ENCODE results near the gene SETX. TPM values are rescaled to one million over a fixed set of nuclear protein-coding genes. Genes with fewer than 3 reads are reported as not detected.

Gene SETX
- total and polyA plus RNA-seq, 5 experiments from 2014 or later = 21.4 to 84.8 (median 29.1) TPM

GRCh38 chr9:132218208-132218607 lies 136.6 kb downstream of the SETX start:
- POLR2A ChIA-PET = no interaction called here
- H3K9me3 Mint-ChIP-seq = no peaks in the 10 kb centered on the region
- H3K27me3 Mint-ChIP-seq = peaks cover 0 to 12% (median 1%) of the 10 kb centered on the region in 5 donors
- H3K4me3 Mint-ChIP-seq = no peak overlapping the region
- no peak for DNase-seq
- no peak overlapping the region for H3K27ac Mint-ChIP-seq
- H3K4me1 Mint-ChIP-seq = peaks cover 0 to 2% (median 0%) of the 10 kb centered on the region in 4 donors
- ATAC-seq = no peak
- no peaks in the 10 kb centered on the region for H3K36me3 Mint-ChIP-seq

- no peak overlapping the region for H3K27ac Mint-ChIP-seq
- POLR2A ChIA-PET = no interaction called here
These were observed 137.7 kb downstream of the SETX start for GRCh38 chr9:132216861-132217619.

GRCh38 chr9:132214027-132214622 lies 140.7 kb downstream of the SETX start:
- no peak overlapping the region for H3K4me3 Mint-ChIP-seq
- H3K27ac Mint-ChIP-seq = peak overlapping the region in 1 of 10 donors; percentile 56
- peaks cover 0 to 2% (median 0%) of the 10 kb centered on the region in 5 donors for H3K27me3 Mint-ChIP-seq
- H3K9me3 Mint-ChIP-seq = no peaks in the 10 kb centered on the region
- POLR2A ChIA-PET = interaction anchor here (0.7 kb wide), 1 partner anchor 265 kb away, joined by 4 read pairs; no protein-coding TSS in a partner anchor
- H3K4me1 Mint-ChIP-seq = peaks cover 0 to 2% (median 0%) of the 10 kb centered on the region in 4 donors
- H3K36me3 Mint-ChIP-seq = no peaks in the 10 kb centered on the region
- ATAC-seq (no peak), DNase-seq (no peak)

More at GRCh38 chr9:132216861-132217619, 137.7 kb downstream of the SETX start:
- H3K36me3 Mint-ChIP-seq = no peaks in the 10 kb centered on the region
- H3K9me3 Mint-ChIP-seq = no peaks in the 10 kb centered on the region
- H3K27me3 Mint-ChIP-seq = peaks cover 0 to 7% (median 1%) of the 10 kb centered on the region in 5 donors
- H3K4me1 Mint-ChIP-seq = peaks cover 0 to 2% (median 0%) of the 10 kb centered on the region in 4 donors
- ATAC-seq (no peak), DNase-seq (no peak)
- no peak overlapping the region for H3K4me3 Mint-ChIP-seq

- Mint-ChIP-seq H3K27me3 (peaks cover 0 to 5% (median 0%) of the 10 kb centered on the region in 5 donors), H3K4me1 (peaks cover 0 to 8% (median 3%) of the 10 kb centered on the region in 4 donors), H3K9me3 (no peaks in the 10 kb centered on the region), H3K27ac (no peak overlapping the region), H3K4me3 (no peak overlapping the region), H3K36me3 (no peaks in the 10 kb centered on the region)
- ATAC-seq (no peak), DNase-seq (no peak)
- POLR2A ChIA-PET = no interaction called here
These were observed 143.2 kb downstream of the SETX start for GRCh38 chr9:132211570-132211969.

Other genes with a start within 250 kb of the SETX start
- gene NTNG2, start 192.9 kb downstream of the SETX start, total RNA-seq = 10 to 100 TPM in 1 of 2 experiments, 1 to 10 TPM in 1; 8.5 to 10.8 TPM
- 1 to 10 TPM in 1 of 3 donors, under 1 TPM in 2; 0.75 to 1.0 (median 0.96) TPM for gene NTNG2, start 192.9 kb downstream of the SETX start, polyA plus RNA-seq
- gene TTF1, start 51.9 kb upstream of the SETX start, total RNA-seq = 10 to 100 TPM; 20.9 to 22.8 TPM
- 1 to 10 TPM; 5.7 to 7.1 (median 5.9) TPM for gene TTF1, start 51.9 kb upstream of the SETX start, polyA plus RNA-seq
- gene CFAP77, start 55.2 kb upstream of the SETX start, total RNA-seq = not detected
- not detected for gene CFAP77, start 55.2 kb upstream of the SETX start, polyA plus RNA-seq
- not detected for gene BARHL1, start 227.6 kb upstream of the SETX start, total RNA-seq
- not detected for gene BARHL1, start 227.6 kb upstream of the SETX start, polyA plus RNA-seq

Measured in naive thymus-derived CD8-positive, alpha-beta T cell (primary cell).